ENCODE results near the gene LRAT. TPM values are rescaled to one million over a fixed set of nuclear protein-coding genes. Genes with fewer than 3 reads are reported as not detected.
A peak's percentile ranks its signal among the peaks of the same experiment; 100 is the strongest.
"Not testable (repeated sequence)": the region's sequence is repeated elsewhere in the genome, so short reads cannot be mapped to it uniquely, and the experiment has no call there.

The LRAT gene
- total RNA-seq: not detected

- no peaks in the 10 kb centered on the region for H3K36me3 Mint-ChIP-seq (ENCODE audit: insufficient read depth)
- DNase-seq: peak; percentile 16
- H3K4me3 Mint-ChIP-seq: peak within 1 kb of the TSS; percentile 79
- H3K9me3 Mint-ChIP-seq: no peaks in the 10 kb centered on the region
- H3K27me3 Mint-ChIP-seq (ENCODE audit: low read depth): peaks cover 62% of the 10 kb centered on the region
- ATAC-seq: peak; percentile 79 to 84
- H3K4me1 Mint-ChIP-seq (ENCODE audit: low read depth): peaks cover 16% of the 10 kb centered on the region
These were observed at the start of gene LRAT for GRCh38 chr4:154743683-154744340. Gene LRAT (plus strand): TSS chr4:154744000. CDS start chr4:154744327, 327 bp downstream.

GRCh38 chr4:154707877-154708276, 35.9 kb upstream of the LRAT start:
- DNase-seq (no peak), ATAC-seq (no peak)
- H3K36me3 Mint-ChIP-seq (ENCODE audit: insufficient read depth): no peaks in the 10 kb centered on the region
- no peak overlapping the region for H3K4me3 Mint-ChIP-seq
- peaks cover 8% of the 10 kb centered on the region for H3K27me3 Mint-ChIP-seq (ENCODE audit: low read depth)
- H3K4me1 Mint-ChIP-seq (ENCODE audit: low read depth): no peaks in the 10 kb centered on the region
- H3K9me3 Mint-ChIP-seq: no peaks in the 10 kb centered on the region

- H3K4me1 Mint-ChIP-seq (ENCODE audit: low read depth): no peaks in the 10 kb centered on the region
- no peaks in the 10 kb centered on the region for H3K36me3 Mint-ChIP-seq (ENCODE audit: insufficient read depth)
- ATAC-seq: no peak
- no peak overlapping the region for H3K4me3 Mint-ChIP-seq
- H3K9me3 Mint-ChIP-seq: no peaks in the 10 kb centered on the region
- peaks cover 8% of the 10 kb centered on the region for H3K27me3 Mint-ChIP-seq (ENCODE audit: low read depth)
- DNase-seq: no peak
These were observed 34.2 kb upstream of the LRAT start for GRCh38 chr4:154709550-154709949.

GRCh38 chr4:154711522-154711921, 32.3 kb upstream of the LRAT start:
- Mint-ChIP-seq H3K27me3 (ENCODE audit: low read depth) (peaks cover 8% of the 10 kb centered on the region), H3K36me3 (ENCODE audit: insufficient read depth) (no peaks in the 10 kb centered on the region), H3K4me3 (no peak overlapping the region), H3K9me3 (no peaks in the 10 kb centered on the region), H3K4me1 (ENCODE audit: low read depth) (no peaks in the 10 kb centered on the region)
- ATAC-seq: no peak
- DNase-seq: no peak

- no peaks in the 10 kb centered on the region for H3K4me1 Mint-ChIP-seq (ENCODE audit: low read depth)
- H3K27me3 Mint-ChIP-seq (ENCODE audit: low read depth): no peaks in the 10 kb centered on the region
- DNase-seq: no peak
- no peak overlapping the region for H3K4me3 Mint-ChIP-seq
- no peaks in the 10 kb centered on the region for H3K36me3 Mint-ChIP-seq (ENCODE audit: insufficient read depth)
- no peaks in the 10 kb centered on the region for H3K9me3 Mint-ChIP-seq
- no peak for ATAC-seq
These were observed 29.3 kb upstream of the LRAT start for GRCh38 chr4:154714339-154715040.

GRCh38 chr4:154719087-154719486, 24.7 kb upstream of the LRAT start:
- no peaks in the 10 kb centered on the region for H3K4me1 Mint-ChIP-seq (ENCODE audit: low read depth)
- ATAC-seq: no peak
- no peaks in the 10 kb centered on the region for H3K27me3 Mint-ChIP-seq (ENCODE audit: low read depth)
- H3K36me3 Mint-ChIP-seq (ENCODE audit: insufficient read depth): no peaks in the 10 kb centered on the region
- no peak for DNase-seq
- H3K9me3 Mint-ChIP-seq: no peaks in the 10 kb centered on the region
- H3K4me3 Mint-ChIP-seq: no peak overlapping the region

- Mint-ChIP-seq H3K4me1 (ENCODE audit: low read depth) (no peaks in the 10 kb centered on the region), H3K4me3 (no peak overlapping the region), H3K9me3 (no peaks in the 10 kb centered on the region), H3K27me3 (ENCODE audit: low read depth) (peaks cover 4% of the 10 kb centered on the region), H3K36me3 (ENCODE audit: insufficient read depth) (no peaks in the 10 kb centered on the region)
- DNase-seq: no peak
- peak; percentile 43 to 46 for ATAC-seq
These were observed 23.7 kb upstream of the LRAT start for GRCh38 chr4:154720123-154720522.

GRCh38 chr4:154720618-154721267, 23.1 kb upstream of the LRAT start:
- DNase-seq (no peak), ATAC-seq (no peak)
- no peak overlapping the region for H3K4me3 Mint-ChIP-seq
- H3K27me3 Mint-ChIP-seq (ENCODE audit: low read depth): peaks cover 4% of the 10 kb centered on the region
- H3K36me3 Mint-ChIP-seq (ENCODE audit: insufficient read depth): no peaks in the 10 kb centered on the region
- H3K9me3 Mint-ChIP-seq: no peaks in the 10 kb centered on the region
- H3K4me1 Mint-ChIP-seq (ENCODE audit: low read depth): no peaks in the 10 kb centered on the region

GRCh38 chr4:154722262-154722661, 21.5 kb upstream of the LRAT start:
- DNase-seq: no peak
- H3K36me3 Mint-ChIP-seq (ENCODE audit: insufficient read depth): no peaks in the 10 kb centered on the region
- no peaks in the 10 kb centered on the region for H3K4me1 Mint-ChIP-seq (ENCODE audit: low read depth)
- no peak overlapping the region for H3K4me3 Mint-ChIP-seq
- no peaks in the 10 kb centered on the region for H3K9me3 Mint-ChIP-seq
- peaks cover 6% of the 10 kb centered on the region for H3K27me3 Mint-ChIP-seq (ENCODE audit: low read depth)
- ATAC-seq: no peak

- not testable (repeated sequence) for H3K4me3 Mint-ChIP-seq; H3K4me1 Mint-ChIP-seq (ENCODE audit: low read depth); H3K9me3 Mint-ChIP-seq; H3K27me3 Mint-ChIP-seq (ENCODE audit: low read depth); ATAC-seq; H3K36me3 Mint-ChIP-seq (ENCODE audit: insufficient read depth); DNase-seq
These were observed 20.2 kb upstream of the LRAT start for GRCh38 chr4:154723601-154724000.

GRCh38 chr4:154727540-154727939, 16.3 kb upstream of the LRAT start:
- DNase-seq: no peak
- H3K4me1 Mint-ChIP-seq (ENCODE audit: low read depth): no peaks in the 10 kb centered on the region

GRCh38 chr4:154731756-154732155, 12.0 kb upstream of the LRAT start:
- ATAC-seq (no peak), DNase-seq (no peak)
- Mint-ChIP-seq H3K36me3 (ENCODE audit: insufficient read depth) (no peaks in the 10 kb centered on the region), H3K4me3 (no peak overlapping the region), H3K27me3 (ENCODE audit: low read depth) (peaks cover 10% of the 10 kb centered on the region), H3K9me3 (no peaks in the 10 kb centered on the region), H3K4me1 (ENCODE audit: low read depth) (no peaks in the 10 kb centered on the region)

More at GRCh38 chr4:154727540-154727939, 16.3 kb upstream of the LRAT start:
- H3K27me3 Mint-ChIP-seq (ENCODE audit: low read depth): peaks cover 8% of the 10 kb centered on the region
- ATAC-seq: no peak
- no peaks in the 10 kb centered on the region for H3K9me3 Mint-ChIP-seq
- no peak overlapping the region for H3K4me3 Mint-ChIP-seq
- no peaks in the 10 kb centered on the region for H3K36me3 Mint-ChIP-seq (ENCODE audit: insufficient read depth)

- Mint-ChIP-seq H3K36me3 (ENCODE audit: insufficient read depth) (no peaks in the 10 kb centered on the region), H3K27me3 (ENCODE audit: low read depth) (peaks cover 10% of the 10 kb centered on the region), H3K4me3 (no peak overlapping the region), H3K9me3 (no peaks in the 10 kb centered on the region), H3K4me1 (ENCODE audit: low read depth) (no peaks in the 10 kb centered on the region)
- DNase-seq (no peak), ATAC-seq (no peak)
These were observed 11.1 kb upstream of the LRAT start for GRCh38 chr4:154732669-154733068.

GRCh38 chr4:154736770-154737169, 7.0 kb upstream of the LRAT start:
- no peak overlapping the region for H3K4me3 Mint-ChIP-seq
- DNase-seq (no peak), ATAC-seq (no peak)
- no peaks in the 10 kb centered on the region for H3K9me3 Mint-ChIP-seq
- H3K36me3 Mint-ChIP-seq (ENCODE audit: insufficient read depth): no peaks in the 10 kb centered on the region
- no peaks in the 10 kb centered on the region for H3K4me1 Mint-ChIP-seq (ENCODE audit: low read depth)
- H3K27me3 Mint-ChIP-seq (ENCODE audit: low read depth): peaks cover 26% of the 10 kb centered on the region

- H3K9me3 Mint-ChIP-seq: no peaks in the 10 kb centered on the region
- DNase-seq (no peak), ATAC-seq (no peak)
- no peaks in the 10 kb centered on the region for H3K36me3 Mint-ChIP-seq (ENCODE audit: insufficient read depth)
- peaks cover 37% of the 10 kb centered on the region for H3K27me3 Mint-ChIP-seq (ENCODE audit: low read depth)
- H3K4me3 Mint-ChIP-seq: no peak overlapping the region
- peaks cover 8% of the 10 kb centered on the region for H3K4me1 Mint-ChIP-seq (ENCODE audit: low read depth)
These were observed 5.4 kb upstream of the LRAT start for GRCh38 chr4:154738426-154738825.
